Measurements from ENCODE around the gene TDRD9.
"Not testable (repeated sequence)": the region's sequence is repeated elsewhere in the genome, so short reads cannot be mapped to it uniquely, and the experiment has no call there.

TDRD9 gene

GRCh38 chr14:103899833-103900232 is 28.4 kb upstream of the TDRD9 start:
- ATAC-seq (ENCODE audit: low read depth): no peak
- H3K27me3 Mint-ChIP-seq: peaks cover 8% of the 10 kb centered on the region

GRCh38 chr14:103904493-103905107 is 23.7 kb upstream of the TDRD9 start:
- no peak for ATAC-seq (ENCODE audit: low read depth)
- no peak for DNase-seq (ENCODE audit: low spot score in 2 of 2)
- Mint-ChIP-seq H3K27ac (no peak overlapping the region), H3K4me3 (no peak overlapping the region), H3K27me3 (peaks cover 7% of the 10 kb centered on the region), H3K4me1 (peaks cover 8% of the 10 kb centered on the region), H3K36me3 (peaks cover 3% of the 10 kb centered on the region), H3K9me3 (no peaks in the 10 kb centered on the region)

More at GRCh38 chr14:103899833-103900232, 28.4 kb upstream of the TDRD9 start:
- Mint-ChIP-seq H3K4me3 (no peak overlapping the region), H3K36me3 (no peaks in the 10 kb centered on the region), H3K9me3 (no peaks in the 10 kb centered on the region), H3K27ac (no peak overlapping the region), H3K4me1 (peaks cover 4% of the 10 kb centered on the region)
- DNase-seq (ENCODE audit: low spot score in 2 of 2): no peak

GRCh38 chr14:103905842-103906456 is 22.3 kb upstream of the TDRD9 start:
- Mint-ChIP-seq H3K27me3 (peaks cover 5% of the 10 kb centered on the region), H3K27ac (no peak overlapping the region), H3K36me3 (peaks cover 5% of the 10 kb centered on the region), H3K4me3 (no peak overlapping the region), H3K4me1 (peaks cover 9% of the 10 kb centered on the region), H3K9me3 (no peaks in the 10 kb centered on the region)
- DNase-seq (ENCODE audit: low spot score in 2 of 2): no peak
- ATAC-seq (ENCODE audit: low read depth): no peak

- DNase-seq (ENCODE audit: low spot score in 2 of 2): no peak
- Mint-ChIP-seq H3K27ac (no peak overlapping the region), H3K27me3 (peaks cover 5% of the 10 kb centered on the region), H3K36me3 (peaks cover 10% of the 10 kb centered on the region), H3K4me1 (peaks cover 7% of the 10 kb centered on the region), H3K4me3 (no peak overlapping the region), H3K9me3 (no peaks in the 10 kb centered on the region)
- ATAC-seq (ENCODE audit: low read depth): no peak
Measured at GRCh38 chr14:103908580-103908979, 19.7 kb upstream of the TDRD9 start.

- H3K27ac Mint-ChIP-seq: no peak overlapping the region
- ATAC-seq (ENCODE audit: low read depth): no peak
- peaks cover 14% of the 10 kb centered on the region for H3K36me3 Mint-ChIP-seq
- H3K4me1 Mint-ChIP-seq: peaks cover 7% of the 10 kb centered on the region
- no peaks in the 10 kb centered on the region for H3K9me3 Mint-ChIP-seq
- no peak overlapping the region for H3K4me3 Mint-ChIP-seq
- DNase-seq (ENCODE audit: low spot score in 2 of 2): no peak
- peaks cover 4% of the 10 kb centered on the region for H3K27me3 Mint-ChIP-seq
Measured at GRCh38 chr14:103909531-103910261, 18.6 kb upstream of the TDRD9 start.

GRCh38 chr14:103910262-103910935 is 17.9 kb upstream of the TDRD9 start:
- H3K27me3 Mint-ChIP-seq: peaks cover 4% of the 10 kb centered on the region
- H3K4me1 Mint-ChIP-seq: peaks cover 7% of the 10 kb centered on the region
- H3K27ac Mint-ChIP-seq: no peak overlapping the region
- peak; percentile 48 to 51 for DNase-seq (ENCODE audit: low spot score in 2 of 2)
- H3K36me3 Mint-ChIP-seq: peaks cover 17% of the 10 kb centered on the region
- H3K4me3 Mint-ChIP-seq: peak overlapping the region; percentile 1
- peak; percentile 85 for ATAC-seq (ENCODE audit: low read depth)
- H3K9me3 Mint-ChIP-seq: no peaks in the 10 kb centered on the region

GRCh38 chr14:103910984-103911383 is 17.3 kb upstream of the TDRD9 start:
- H3K9me3 Mint-ChIP-seq: no peaks in the 10 kb centered on the region
- peaks cover 2% of the 10 kb centered on the region for H3K27me3 Mint-ChIP-seq
- no peak for ATAC-seq (ENCODE audit: low read depth)
- no peak for DNase-seq (ENCODE audit: low spot score in 2 of 2)
- H3K36me3 Mint-ChIP-seq: peaks cover 21% of the 10 kb centered on the region
- peaks cover 8% of the 10 kb centered on the region for H3K4me1 Mint-ChIP-seq
- H3K4me3 Mint-ChIP-seq: no peak overlapping the region
- no peak overlapping the region for H3K27ac Mint-ChIP-seq

GRCh38 chr14:103915616-103916015 is 12.6 kb upstream of the TDRD9 start:
- no peaks in the 10 kb centered on the region for H3K27me3 Mint-ChIP-seq
- H3K36me3 Mint-ChIP-seq: peaks cover 18% of the 10 kb centered on the region
- no peak overlapping the region for H3K4me3 Mint-ChIP-seq
- no peaks in the 10 kb centered on the region for H3K9me3 Mint-ChIP-seq
- peaks cover 5% of the 10 kb centered on the region for H3K4me1 Mint-ChIP-seq
- DNase-seq (ENCODE audit: low spot score in 2 of 2) (no peak), ATAC-seq (ENCODE audit: low read depth) (no peak)
- peak overlapping the region; percentile 31 for H3K27ac Mint-ChIP-seq

- Mint-ChIP-seq H3K9me3 (no peaks in the 10 kb centered on the region), H3K36me3 (peaks cover 18% of the 10 kb centered on the region), H3K27me3 (no peaks in the 10 kb centered on the region), H3K27ac (no peak overlapping the region), H3K4me1 (peaks cover 10% of the 10 kb centered on the region), H3K4me3 (no peak overlapping the region)
- no peak for DNase-seq (ENCODE audit: low spot score in 2 of 2)
- ATAC-seq (ENCODE audit: low read depth): no peak
Measured at GRCh38 chr14:103916636-103917262, 11.5 kb upstream of the TDRD9 start.

GRCh38 chr14:103920981-103921854 is 7.0 kb upstream of the TDRD9 start:
- H3K4me1 Mint-ChIP-seq: peaks cover 7% of the 10 kb centered on the region
- peaks cover 3% of the 10 kb centered on the region for H3K36me3 Mint-ChIP-seq
- H3K27me3 Mint-ChIP-seq: no peaks in the 10 kb centered on the region
- ATAC-seq (ENCODE audit: low read depth) (peak; percentile 95), DNase-seq (ENCODE audit: low spot score in 2 of 2) (peak; percentile 96)
- H3K4me3 Mint-ChIP-seq: peak overlapping the region; percentile 91
- H3K9me3 Mint-ChIP-seq: no peaks in the 10 kb centered on the region
- peak overlapping the region; percentile 75 for H3K27ac Mint-ChIP-seq

GRCh38 chr14:103921855-103922200 is 6.4 kb upstream of the TDRD9 start:
- H3K4me3 Mint-ChIP-seq: peak overlapping the region; percentile 91
- not testable (repeated sequence) for H3K9me3 Mint-ChIP-seq; ATAC-seq (ENCODE audit: low read depth); H3K27me3 Mint-ChIP-seq; DNase-seq (ENCODE audit: low spot score in 2 of 2); H3K4me1 Mint-ChIP-seq; H3K27ac Mint-ChIP-seq; H3K36me3 Mint-ChIP-seq

- ATAC-seq (ENCODE audit: low read depth) (no peak), DNase-seq (ENCODE audit: low spot score in 2 of 2) (no peak)
- H3K9me3 Mint-ChIP-seq: no peaks in the 10 kb centered on the region
- no peaks in the 10 kb centered on the region for H3K36me3 Mint-ChIP-seq
- H3K4me1 Mint-ChIP-seq: peaks cover 7% of the 10 kb centered on the region
- H3K27me3 Mint-ChIP-seq: no peaks in the 10 kb centered on the region
- no peak overlapping the region for H3K4me3 Mint-ChIP-seq
- H3K27ac Mint-ChIP-seq: no peak overlapping the region
Measured at GRCh38 chr14:103923863-103924262, 4.4 kb upstream of the TDRD9 start.

- H3K9me3 Mint-ChIP-seq: no peaks in the 10 kb centered on the region
- no peak for DNase-seq (ENCODE audit: low spot score in 2 of 2)
- no peaks in the 10 kb centered on the region for H3K36me3 Mint-ChIP-seq
- H3K27ac Mint-ChIP-seq: no peak overlapping the region
- no peaks in the 10 kb centered on the region for H3K27me3 Mint-ChIP-seq
- H3K4me1 Mint-ChIP-seq: peaks cover 5% of the 10 kb centered on the region
- no peak overlapping the region for H3K4me3 Mint-ChIP-seq
- ATAC-seq (ENCODE audit: low read depth): no peak
Measured at GRCh38 chr14:103925316-103925715, 2.9 kb upstream of the TDRD9 start.

Measured in memory B cell (primary cell).